ENCODE measurements around the gene EPDR1.

The EPDR1 gene

DNA sequence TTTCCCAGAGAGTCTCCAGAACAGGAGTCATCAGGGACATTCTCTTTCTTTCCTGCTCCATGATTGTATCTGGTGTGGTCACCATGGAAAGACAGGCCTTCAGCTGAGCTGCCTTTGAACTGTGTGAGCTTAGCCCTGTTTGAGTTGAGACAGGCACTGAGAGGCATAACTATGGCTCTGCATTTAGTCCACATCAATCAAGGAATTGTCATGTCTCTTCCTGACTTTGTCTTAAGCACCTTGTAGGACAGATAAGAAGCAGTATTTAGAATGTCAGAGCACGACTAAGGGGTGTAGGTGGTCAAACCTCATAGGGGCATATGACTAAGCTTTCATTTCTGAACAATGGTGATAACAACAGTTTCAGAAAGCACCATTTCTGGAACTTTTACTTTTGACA is 53.5 kb downstream of the EPDR1 start:
- no peak for DNase-seq (ENCODE audit: low read depth in 1 of 2, low spot score in 1 of 2)

DNA sequence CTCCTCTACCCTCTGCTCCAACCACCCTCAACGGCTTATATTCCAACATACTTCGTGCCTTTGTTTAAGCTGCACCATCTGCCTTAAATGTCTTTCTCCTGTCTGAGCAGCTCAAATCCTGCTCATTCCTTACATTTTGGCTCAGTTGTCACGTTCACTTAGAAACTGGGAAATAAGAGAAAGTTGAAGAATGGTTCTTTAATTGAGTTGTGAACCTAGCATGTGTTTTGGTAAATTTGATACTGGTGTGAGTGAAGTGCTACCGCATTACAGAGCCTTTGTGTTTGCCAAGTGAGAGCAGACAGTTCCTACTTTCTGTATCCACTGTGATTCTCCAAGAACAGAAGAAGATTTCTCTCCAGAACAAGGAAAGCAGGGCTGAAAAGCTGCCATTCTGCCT is 54.3 kb downstream of the EPDR1 start:
- DNase-seq (ENCODE audit: low read depth in 1 of 2, low spot score in 1 of 2): no peak

DNA sequence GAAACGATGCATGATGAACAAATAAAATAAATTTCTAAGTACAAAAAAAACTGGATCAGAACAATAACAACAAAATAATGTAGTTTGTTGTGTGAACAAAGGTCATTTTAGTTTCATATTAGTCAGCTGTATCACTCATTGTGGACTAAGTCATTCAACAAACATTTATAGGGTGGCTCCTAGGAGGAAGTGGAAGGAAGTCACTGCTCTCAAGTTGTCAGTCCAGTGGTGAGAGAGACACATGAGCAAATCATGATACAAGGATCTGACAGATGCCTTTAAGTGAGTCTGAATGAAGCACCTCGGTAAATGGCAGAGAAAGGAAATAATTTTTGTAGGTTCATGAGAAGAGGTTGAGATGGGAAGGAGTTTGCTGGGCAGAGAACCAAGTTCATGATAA is 56.8 kb downstream of the EPDR1 start:
- no peak for DNase-seq (ENCODE audit: low read depth in 1 of 2, low spot score in 1 of 2)

DNA sequence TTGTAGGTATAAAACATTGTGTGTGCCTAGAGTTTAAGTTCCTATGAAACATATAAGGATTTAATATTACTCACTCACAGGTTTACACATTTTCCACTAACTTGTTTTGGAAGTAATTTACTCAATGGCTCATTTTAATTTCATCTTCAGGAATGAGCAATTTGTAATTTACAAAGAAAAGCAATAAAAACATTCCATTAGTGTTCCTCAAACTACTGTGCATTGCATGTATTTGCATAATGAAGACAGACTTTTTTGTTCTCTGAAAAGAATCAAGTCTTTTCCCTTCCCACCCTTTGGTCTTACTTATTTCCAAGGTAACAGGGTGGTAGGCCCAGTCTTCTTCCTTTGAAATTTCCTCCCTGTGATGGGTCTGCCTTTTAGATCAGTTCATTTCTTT is 61.2 kb downstream of the EPDR1 start:
- no peak for DNase-seq (ENCODE audit: low read depth in 1 of 2, low spot score in 1 of 2)

DNA sequence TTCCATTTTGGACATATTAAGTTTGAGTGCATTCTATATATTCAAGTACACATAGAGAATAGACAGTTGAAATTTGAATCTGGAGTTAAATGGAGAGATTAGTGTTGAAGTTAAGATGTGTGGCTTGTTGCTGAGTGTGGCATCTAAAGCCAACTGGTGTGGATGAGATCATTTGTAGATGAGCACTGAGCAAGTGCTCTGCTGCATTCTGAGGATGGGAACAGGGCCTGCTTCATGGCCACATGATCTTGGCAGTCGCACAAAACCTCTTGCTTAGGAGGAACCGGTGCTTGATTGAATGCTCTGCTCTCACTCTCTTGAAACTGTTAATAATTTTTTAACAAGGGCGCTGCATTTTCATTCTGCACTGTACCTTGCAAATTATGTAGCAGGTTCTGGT is 62.0 kb downstream of the EPDR1 start:
- no peak for DNase-seq (ENCODE audit: low read depth in 1 of 2, low spot score in 1 of 2)

DNA sequence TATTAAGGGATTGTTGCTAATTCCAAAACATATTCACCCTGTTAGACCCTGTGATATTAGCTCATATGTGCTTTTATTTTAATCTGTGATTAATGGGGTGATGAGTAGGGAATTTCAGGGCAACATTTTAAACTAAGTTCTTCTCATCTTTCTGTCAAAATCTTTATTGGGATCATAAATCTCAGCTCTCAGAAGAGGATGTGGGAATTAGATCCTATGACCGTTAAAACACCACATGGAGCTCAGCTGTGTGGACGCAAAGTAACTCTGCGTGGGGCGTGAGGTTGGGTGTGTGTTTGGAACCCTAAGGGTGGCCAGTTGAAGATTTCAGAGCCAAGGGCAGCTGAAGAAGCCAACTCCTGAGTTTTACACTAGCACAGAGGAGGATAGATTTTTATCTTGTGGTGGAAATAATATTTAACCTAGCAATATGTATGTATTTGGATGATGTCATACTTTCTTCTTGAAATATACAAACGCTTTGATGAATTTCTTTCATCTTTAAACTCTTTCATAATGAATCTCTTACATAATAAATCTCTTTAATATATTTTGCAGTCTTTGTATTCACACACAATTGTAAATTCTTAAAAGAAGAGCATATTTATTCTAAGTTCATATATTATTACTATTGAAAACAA is 64.4 kb downstream of the EPDR1 start:
- DNase-seq (ENCODE audit: low read depth in 1 of 2, low spot score in 1 of 2): no peak

DNA sequence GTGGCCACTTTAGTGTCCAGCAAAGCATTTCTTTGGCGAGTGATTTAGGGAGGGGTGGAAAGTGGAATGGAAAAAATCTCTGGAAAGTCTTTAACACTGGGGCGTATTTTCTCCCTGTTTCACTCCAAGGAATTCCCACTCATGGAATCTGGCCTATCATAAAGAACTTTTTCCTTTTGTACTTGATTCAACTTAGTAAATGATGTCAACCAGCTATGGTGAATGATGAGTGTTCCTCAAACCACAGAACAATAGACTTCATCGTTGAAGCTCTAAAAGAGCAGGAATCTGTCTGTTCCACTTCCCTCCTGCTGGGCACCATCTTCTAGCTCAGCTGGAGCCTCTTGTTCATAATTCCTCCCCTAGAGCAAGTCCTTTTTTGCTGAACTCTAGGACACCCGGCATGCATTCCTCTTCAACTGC is 66.5 kb downstream of the EPDR1 start:
- no peak for DNase-seq (ENCODE audit: low read depth in 1 of 2, low spot score in 1 of 2)

DNA sequence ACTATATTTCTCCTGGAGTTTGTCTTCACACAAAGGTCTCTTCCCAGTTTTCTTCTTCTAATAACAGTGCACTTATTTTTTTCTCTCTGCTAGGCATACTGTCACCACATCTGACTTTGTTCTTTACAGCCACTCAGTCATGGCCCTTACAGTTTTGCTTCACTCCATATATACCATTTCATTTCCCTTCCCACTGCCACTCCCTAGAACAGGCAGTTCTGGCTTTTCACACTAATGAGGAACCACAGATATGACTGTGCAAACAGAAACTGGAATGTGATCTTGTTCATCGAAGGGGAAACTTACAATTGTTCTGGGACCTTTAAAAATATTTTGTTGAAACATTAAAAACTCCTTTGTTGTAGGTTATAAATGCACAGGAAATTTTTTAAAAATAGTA is 67.3 kb downstream of the EPDR1 start:
- DNase-seq (ENCODE audit: low read depth in 1 of 2, low spot score in 1 of 2): no peak

DNA sequence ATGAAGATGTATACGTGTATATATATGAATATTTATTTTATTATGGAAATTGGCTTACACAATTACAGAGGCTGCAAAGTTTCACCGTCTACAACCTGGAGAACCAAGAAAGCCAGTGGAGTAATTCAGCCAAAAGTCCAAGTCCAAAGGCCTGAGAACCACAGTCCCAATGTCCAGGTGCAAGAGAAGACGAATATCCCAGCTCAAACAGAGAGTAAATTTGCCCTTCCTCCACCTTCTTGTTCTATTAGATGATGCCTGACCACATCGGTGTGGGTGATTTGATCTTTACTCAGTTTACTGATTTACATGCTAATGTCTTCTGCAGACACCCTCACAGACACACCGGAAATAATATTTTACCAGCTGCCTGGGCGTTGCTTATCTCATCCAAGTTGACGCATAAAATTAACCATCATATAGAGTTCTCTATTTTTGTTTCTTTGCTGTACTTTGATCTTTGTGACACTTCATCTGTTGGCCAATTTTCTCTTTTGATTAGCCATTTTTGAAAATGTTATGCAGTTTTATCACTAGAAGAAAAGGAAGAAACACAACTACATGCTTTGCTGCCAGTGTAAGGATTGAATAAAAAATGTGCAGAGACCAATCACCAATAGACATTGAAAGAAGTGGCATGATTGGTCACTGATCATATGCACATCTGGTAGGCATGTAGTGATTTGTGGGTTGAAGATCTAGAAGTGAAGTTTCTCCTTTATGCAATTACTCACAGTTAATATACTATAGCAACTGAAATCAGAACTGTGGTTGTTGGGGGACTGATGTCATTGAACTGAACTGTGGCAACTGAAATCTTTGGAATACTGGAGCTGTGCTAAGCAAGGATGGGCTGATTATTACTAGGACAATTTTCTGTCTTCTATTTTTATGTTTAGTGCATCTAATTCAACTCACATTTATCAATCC is 68.5 kb downstream of the EPDR1 start:
- DNase-seq (ENCODE audit: low read depth in 1 of 2, low spot score in 1 of 2): no peak

DNA sequence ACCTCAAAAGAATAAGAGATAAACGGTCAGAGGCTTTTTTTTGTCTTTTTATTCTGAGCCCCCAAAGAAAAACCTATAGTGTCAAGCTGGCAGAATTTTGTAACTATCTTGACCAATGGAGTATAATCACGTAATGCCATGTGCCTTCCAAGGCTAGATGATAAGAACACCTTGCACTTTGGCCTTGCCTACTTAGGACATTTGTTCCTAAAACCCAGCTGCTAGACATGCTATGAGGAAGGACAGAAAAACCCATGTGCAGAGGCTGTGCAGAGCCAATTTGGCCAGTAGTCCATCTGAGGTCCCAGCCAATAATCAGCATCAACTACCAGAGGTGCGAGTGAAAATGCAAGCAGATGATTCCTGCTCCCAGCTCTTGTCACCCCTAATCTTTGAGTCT is 69.9 kb downstream of the EPDR1 start:
- DNase-seq (ENCODE audit: low read depth in 1 of 2, low spot score in 1 of 2): no peak

DNA sequence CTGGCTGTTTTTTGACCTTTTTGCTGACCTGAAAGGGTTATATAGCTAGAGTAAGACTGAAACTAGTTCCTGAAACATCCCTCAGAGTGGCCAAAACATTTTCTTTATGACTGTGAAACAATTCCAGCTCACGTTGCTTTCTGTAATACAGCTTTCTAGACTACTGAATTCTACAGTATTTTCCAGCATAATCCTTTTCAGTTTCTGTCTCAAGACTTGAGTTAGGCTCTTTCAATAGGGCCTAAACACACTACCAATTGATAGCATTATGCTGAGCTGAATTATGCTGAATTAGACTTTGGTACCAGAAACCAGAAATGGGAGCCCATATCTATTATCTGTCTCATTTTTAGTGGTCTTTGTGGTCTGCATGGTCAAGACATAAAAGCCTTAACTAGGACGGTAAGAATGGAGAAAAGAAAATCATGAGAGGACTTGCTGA is 72.6 kb downstream of the EPDR1 start:
- DNase-seq (ENCODE audit: low read depth in 1 of 2, low spot score in 1 of 2): no peak

DNA sequence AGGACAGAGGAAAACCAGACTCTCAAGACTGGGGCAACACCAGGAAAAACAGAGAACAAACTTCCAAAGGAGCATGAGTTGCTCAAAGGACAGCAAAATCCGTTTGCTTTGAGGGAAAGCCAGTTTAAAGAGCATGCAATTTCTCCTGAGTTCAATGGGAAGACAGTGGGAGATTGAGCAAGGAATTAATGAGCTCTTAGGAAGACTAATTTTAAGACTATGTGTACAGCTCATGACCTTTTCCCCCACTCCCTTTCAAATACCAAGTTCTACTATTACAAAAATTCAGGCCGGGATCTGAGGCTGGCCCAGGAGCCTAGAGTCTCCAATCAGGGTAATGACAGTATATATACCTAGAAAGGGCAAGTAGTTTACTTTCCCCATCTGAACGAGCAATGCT is 79.2 kb downstream of the EPDR1 start:
- DNase-seq (ENCODE audit: low read depth in 1 of 2, low spot score in 1 of 2): no peak

DNA sequence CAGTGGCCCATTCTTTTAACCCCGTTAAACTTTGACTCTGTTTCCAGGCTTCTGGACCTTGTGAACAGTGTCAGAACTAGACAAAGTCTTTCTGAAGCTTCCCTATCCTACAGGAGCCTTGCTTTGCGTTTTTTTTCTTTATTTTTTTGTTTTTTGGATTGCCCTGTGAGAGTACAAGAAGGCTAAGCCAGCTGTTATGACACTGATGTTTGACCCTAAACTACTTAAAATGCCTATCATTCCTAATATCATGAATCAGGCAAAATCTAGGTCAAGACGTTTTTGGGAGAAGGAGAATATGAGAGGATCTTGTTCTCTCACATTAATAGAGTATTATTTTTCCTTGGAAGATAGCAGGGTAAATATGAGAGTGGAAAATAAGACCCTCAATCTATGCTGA is 79.8 kb downstream of the EPDR1 start:
- DNase-seq (ENCODE audit: low read depth in 1 of 2, low spot score in 1 of 2): no peak

Measured in activated T-helper 1 cell treated with anti-CD3 and anti-CD28 coated beads, Interleukin-2, amount 50 U/mL, for 16 hours (primary cell).